Measurements from ENCODE around the gene HIPK2. TPM values are rescaled to one million over a fixed set of nuclear protein-coding genes. Genes with fewer than 3 reads are reported as not detected.

Gene HIPK2
- total RNA-seq, 1 donor, result 12.7 TPM

GRCh38 chr7:139757968-139758367 lies 19.8 kb downstream of the HIPK2 start:
- peaks cover 40% of the 10 kb centered on the region for H4K20me1 ChIP-seq (ENCODE audit: insufficient read depth, low read length)
- H3K4me3 ChIP-seq (ENCODE audit: insufficient read depth, low read length), result no peak overlapping the region
- peaks cover 97% of the 10 kb centered on the region for H3K79me2 ChIP-seq (ENCODE audit: insufficient read depth, low read length)
- peaks cover 18% of the 10 kb centered on the region for H3K4me1 ChIP-seq (ENCODE audit: insufficient read depth, low read length)
- H3K9me3 ChIP-seq (ENCODE audit: low read depth, low read length), result no peaks in the 10 kb centered on the region
- H2AFZ ChIP-seq (ENCODE audit: low read length), result no peak overlapping the region
- no peak overlapping the region for H3K27ac ChIP-seq (ENCODE audit: low read depth, low read length)
- no peak overlapping the region for H3K4me2 ChIP-seq (ENCODE audit: insufficient read depth, low read length)
- peaks cover 11% of the 10 kb centered on the region for H3K36me3 ChIP-seq (ENCODE audit: insufficient read depth, low read length)
- DNase-seq (ENCODE audit: insufficient read length, low spot score, missing footprints), result no peak
- no peaks in the 10 kb centered on the region for H3K27me3 ChIP-seq (ENCODE audit: insufficient read depth, low read length)
- TF ChIP-seq CTCF (IDR thresholded peaks at IDR 0.05; ENCODE audit: extremely low read depth, low read depth, low read length), result no peak

GRCh38 chr7:139753693-139754111 lies 24.1 kb downstream of the HIPK2 start:
- Histone ChIP-seq H3K4me2 (ENCODE audit: insufficient read depth, low read length) (no peak overlapping the region), H3K9me3 (ENCODE audit: low read depth, low read length) (no peaks in the 10 kb centered on the region), H3K79me2 (ENCODE audit: insufficient read depth, low read length) (peaks cover 98% of the 10 kb centered on the region), H3K4me1 (ENCODE audit: insufficient read depth, low read length) (peaks cover 11% of the 10 kb centered on the region), H3K27me3 (ENCODE audit: insufficient read depth, low read length) (no peaks in the 10 kb centered on the region), H2AFZ (ENCODE audit: low read length) (no peak overlapping the region), H3K27ac (ENCODE audit: low read depth, low read length) (no peak overlapping the region), H3K4me3 (ENCODE audit: insufficient read depth, low read length) (no peak overlapping the region), H4K20me1 (ENCODE audit: insufficient read depth, low read length) (peaks cover 52% of the 10 kb centered on the region), H3K36me3 (ENCODE audit: insufficient read depth, low read length) (peaks cover 11% of the 10 kb centered on the region)
- no peak for DNase-seq (ENCODE audit: insufficient read length, low spot score, missing footprints)
- no peak for TF ChIP-seq CTCF (IDR thresholded peaks at IDR 0.05; ENCODE audit: extremely low read depth, low read depth, low read length)

- peak; percentile 89 for DNase-seq (ENCODE audit: insufficient read length, low spot score, missing footprints)
- H3K9me3 ChIP-seq (ENCODE audit: low read depth, low read length), result no peaks in the 10 kb centered on the region
- peak; percentile 19 for TF ChIP-seq CTCF (IDR thresholded peaks at IDR 0.05; ENCODE audit: extremely low read depth, low read depth, low read length)
- peaks cover 11% of the 10 kb centered on the region for H3K36me3 ChIP-seq (ENCODE audit: insufficient read depth, low read length)
- peaks cover 98% of the 10 kb centered on the region for H3K79me2 ChIP-seq (ENCODE audit: insufficient read depth, low read length)
- H3K27ac ChIP-seq (ENCODE audit: low read depth, low read length), result no peak overlapping the region
- H3K4me2 ChIP-seq (ENCODE audit: insufficient read depth, low read length), result no peak overlapping the region
- peaks cover 11% of the 10 kb centered on the region for H3K4me1 ChIP-seq (ENCODE audit: insufficient read depth, low read length)
- H4K20me1 ChIP-seq (ENCODE audit: insufficient read depth, low read length), result peaks cover 52% of the 10 kb centered on the region
- H2AFZ ChIP-seq (ENCODE audit: low read length), result no peak overlapping the region
- H3K27me3 ChIP-seq (ENCODE audit: insufficient read depth, low read length), result no peaks in the 10 kb centered on the region
- H3K4me3 ChIP-seq (ENCODE audit: insufficient read depth, low read length), result no peak overlapping the region
Observed at GRCh38 chr7:139753081-139753692, 24.6 kb downstream of the HIPK2 start.

- no peak for DNase-seq (ENCODE audit: insufficient read length, low spot score, missing footprints)
- Histone ChIP-seq H3K27ac (ENCODE audit: low read depth, low read length) (no peak overlapping the region), H4K20me1 (ENCODE audit: insufficient read depth, low read length) (peaks cover 52% of the 10 kb centered on the region), H3K27me3 (ENCODE audit: insufficient read depth, low read length) (no peaks in the 10 kb centered on the region), H3K4me1 (ENCODE audit: insufficient read depth, low read length) (peaks cover 11% of the 10 kb centered on the region), H3K4me3 (ENCODE audit: insufficient read depth, low read length) (no peak overlapping the region), H3K9me3 (ENCODE audit: low read depth, low read length) (no peaks in the 10 kb centered on the region), H3K4me2 (ENCODE audit: insufficient read depth, low read length) (no peak overlapping the region), H2AFZ (ENCODE audit: low read length) (no peak overlapping the region), H3K79me2 (ENCODE audit: insufficient read depth, low read length) (peaks cover 98% of the 10 kb centered on the region), H3K36me3 (ENCODE audit: insufficient read depth, low read length) (peaks cover 11% of the 10 kb centered on the region)
- no peak for TF ChIP-seq CTCF (IDR thresholded peaks at IDR 0.05; ENCODE audit: extremely low read depth, low read depth, low read length)
Observed at GRCh38 chr7:139752604-139753003, 25.2 kb downstream of the HIPK2 start.
